DND-41 (cell line): ENCODE data around the gene CENPP.

ENCODE experiments used
- EZH2 ChIP-seq: IDR thresholded peaks from 3 replicates; pipeline ENCODE4 v1.6.1; 2012; ENCODE audit warnings: borderline replicate concordance, low read depth, mild to moderate bottlenecking, moderate library complexity, low read length, inconsistent platforms; ENCODE audit not compliant: severe bottlenecking
- TF ChIP-seq, protein P1 (sequence below): IDR thresholded peaks from 2 replicates; pipeline ENCODE4 v1.5.1; 2012; ENCODE audit warnings: borderline replicate concordance, low read length, moderate library complexity, mild to moderate bottlenecking; ENCODE audit not compliant: poor library complexity, severe bottlenecking; ENCODE audit errors: extremely low read depth

DNA sequence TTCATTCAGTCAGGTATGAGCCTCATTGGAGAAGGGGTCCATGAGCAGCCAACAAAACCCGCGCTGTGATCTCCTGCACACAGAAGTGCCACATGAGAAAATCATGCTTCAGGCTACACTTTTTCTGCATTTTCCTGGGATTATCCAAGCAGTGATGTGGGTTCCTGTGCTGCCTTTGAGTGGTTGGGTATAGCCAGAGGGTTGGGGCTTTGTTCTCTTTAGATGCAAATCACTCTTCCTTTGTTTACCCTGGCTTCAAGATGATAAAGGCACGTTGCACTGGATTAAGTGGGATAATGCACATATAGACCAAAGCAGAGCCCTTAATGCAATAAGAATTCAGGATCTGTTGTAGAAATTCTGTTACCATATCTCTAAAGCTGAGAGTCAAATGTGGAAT lies 191.3 kb downstream of the CENPP start:
- TF ChIP-seq, protein P1, sequence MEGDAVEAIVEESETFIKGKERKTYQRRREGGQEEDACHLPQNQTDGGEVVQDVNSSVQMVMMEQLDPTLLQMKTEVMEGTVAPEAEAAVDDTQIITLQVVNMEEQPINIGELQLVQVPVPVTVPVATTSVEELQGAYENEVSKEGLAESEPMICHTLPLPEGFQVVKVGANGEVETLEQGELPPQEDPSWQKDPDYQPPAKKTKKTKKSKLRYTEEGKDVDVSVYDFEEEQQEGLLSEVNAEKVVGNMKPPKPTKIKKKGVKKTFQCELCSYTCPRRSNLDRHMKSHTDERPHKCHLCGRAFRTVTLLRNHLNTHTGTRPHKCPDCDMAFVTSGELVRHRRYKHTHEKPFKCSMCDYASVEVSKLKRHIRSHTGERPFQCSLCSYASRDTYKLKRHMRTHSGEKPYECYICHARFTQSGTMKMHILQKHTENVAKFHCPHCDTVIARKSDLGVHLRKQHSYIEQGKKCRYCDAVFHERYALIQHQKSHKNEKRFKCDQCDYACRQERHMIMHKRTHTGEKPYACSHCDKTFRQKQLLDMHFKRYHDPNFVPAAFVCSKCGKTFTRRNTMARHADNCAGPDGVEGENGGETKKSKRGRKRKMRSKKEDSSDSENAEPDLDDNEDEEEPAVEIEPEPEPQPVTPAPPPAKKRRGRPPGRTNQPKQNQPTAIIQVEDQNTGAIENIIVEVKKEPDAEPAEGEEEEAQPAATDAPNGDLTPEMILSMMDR = no peak
- TF ChIP-seq EZH2 = no peak
